ENCODE measurements around the gene OLIG2. TPM values are rescaled to one million over a fixed set of nuclear protein-coding genes. Genes with fewer than 3 reads are reported as not detected.

The OLIG2 gene
- total and polyA plus RNA-seq, 5 donors, result not detected

DNA sequence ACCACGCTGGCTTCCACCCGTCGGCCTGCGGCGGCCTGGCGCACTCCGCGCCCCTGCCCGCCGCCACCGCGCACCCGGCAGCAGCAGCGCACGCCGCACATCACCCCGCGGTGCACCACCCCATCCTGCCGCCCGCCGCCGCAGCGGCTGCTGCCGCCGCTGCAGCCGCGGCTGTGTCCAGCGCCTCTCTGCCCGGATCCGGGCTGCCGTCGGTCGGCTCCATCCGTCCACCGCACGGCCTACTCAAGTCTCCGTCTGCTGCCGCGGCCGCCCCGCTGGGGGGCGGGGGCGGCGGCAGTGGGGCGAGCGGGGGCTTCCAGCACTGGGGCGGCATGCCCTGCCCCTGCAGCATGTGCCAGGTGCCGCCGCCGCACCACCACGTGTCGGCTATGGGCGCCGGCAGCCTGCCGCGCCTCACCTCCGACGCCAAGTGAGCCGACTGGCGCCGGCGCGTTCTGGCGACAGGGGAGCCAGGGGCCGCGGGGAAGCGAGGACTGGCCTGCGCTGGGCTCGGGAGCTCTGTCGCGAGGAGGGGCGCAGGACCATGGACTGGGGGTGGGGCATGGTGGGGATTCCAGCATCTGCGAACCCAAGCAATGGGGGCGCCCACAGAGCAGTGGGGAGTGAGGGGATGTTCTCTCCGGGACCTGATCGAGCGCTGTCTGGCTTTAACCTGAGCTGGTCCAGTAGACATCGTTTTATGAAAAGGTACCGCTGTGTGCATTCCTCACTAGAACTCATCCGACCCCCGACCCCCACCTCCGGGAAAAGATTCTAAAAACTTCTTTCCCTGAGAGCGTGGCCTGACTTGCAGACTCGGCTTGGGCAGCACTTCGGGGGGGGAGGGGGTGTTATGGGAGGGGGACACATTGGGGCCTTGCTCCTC lies 1.9 kb downstream of the OLIG2 start:
- intact Hi-C loops (cut with DNase I), result no loop called here
- no peaks in the 10 kb centered on the region for H3K4me1 ChIP-seq (ENCODE audit: control insufficient read depth, insufficient read depth, low read length)
- no peaks in the 10 kb centered on the region for H3K9me3 ChIP-seq (ENCODE audit: control insufficient read depth, low read length)
- DNase-seq (no peak), ATAC-seq (no peak)
- no peak overlapping the region for H3K4me3 ChIP-seq (ENCODE audit: low read length)
- WGBS, result 2% methylated on average over 85 of the region's 85 CpGs
- H3K27ac ChIP-seq (ENCODE audit: low read length), result no peak overlapping the region
- H3K27me3 ChIP-seq (ENCODE audit: control insufficient read depth, insufficient read depth), result peaks cover 4% of the 10 kb centered on the region

DNA sequence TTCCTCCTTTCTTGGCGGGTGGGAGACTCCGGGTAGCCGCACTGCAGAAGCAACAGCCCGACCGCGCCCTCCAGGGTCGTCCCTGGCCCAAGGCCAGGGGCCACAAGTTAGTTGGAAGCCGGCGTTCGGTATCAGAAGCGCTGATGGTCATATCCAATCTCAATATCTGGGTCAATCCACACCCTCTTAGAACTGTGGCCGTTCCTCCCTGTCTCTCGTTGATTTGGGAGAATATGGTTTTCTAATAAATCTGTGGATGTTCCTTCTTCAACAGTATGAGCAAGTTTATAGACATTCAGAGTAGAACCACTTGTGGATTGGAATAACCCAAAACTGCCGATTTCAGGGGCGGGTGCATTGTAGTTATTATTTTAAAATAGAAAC lies 2.5 kb downstream of the OLIG2 start:
- H3K9me3 ChIP-seq (ENCODE audit: control insufficient read depth, low read length), result no peaks in the 10 kb centered on the region
- WGBS, result 2% methylated on average over 15 of the region's 15 CpGs
- H3K27ac ChIP-seq (ENCODE audit: low read length), result no peak overlapping the region
- no peak overlapping the region for H3K4me3 ChIP-seq (ENCODE audit: low read length)
- ATAC-seq (no peak), DNase-seq (no peak)
- no peaks in the 10 kb centered on the region for H3K4me1 ChIP-seq (ENCODE audit: control insufficient read depth, insufficient read depth, low read length)
- intact Hi-C loops (cut with DNase I), result no loop called here
- peaks cover 4% of the 10 kb centered on the region for H3K27me3 ChIP-seq (ENCODE audit: control insufficient read depth, insufficient read depth)

DNA sequence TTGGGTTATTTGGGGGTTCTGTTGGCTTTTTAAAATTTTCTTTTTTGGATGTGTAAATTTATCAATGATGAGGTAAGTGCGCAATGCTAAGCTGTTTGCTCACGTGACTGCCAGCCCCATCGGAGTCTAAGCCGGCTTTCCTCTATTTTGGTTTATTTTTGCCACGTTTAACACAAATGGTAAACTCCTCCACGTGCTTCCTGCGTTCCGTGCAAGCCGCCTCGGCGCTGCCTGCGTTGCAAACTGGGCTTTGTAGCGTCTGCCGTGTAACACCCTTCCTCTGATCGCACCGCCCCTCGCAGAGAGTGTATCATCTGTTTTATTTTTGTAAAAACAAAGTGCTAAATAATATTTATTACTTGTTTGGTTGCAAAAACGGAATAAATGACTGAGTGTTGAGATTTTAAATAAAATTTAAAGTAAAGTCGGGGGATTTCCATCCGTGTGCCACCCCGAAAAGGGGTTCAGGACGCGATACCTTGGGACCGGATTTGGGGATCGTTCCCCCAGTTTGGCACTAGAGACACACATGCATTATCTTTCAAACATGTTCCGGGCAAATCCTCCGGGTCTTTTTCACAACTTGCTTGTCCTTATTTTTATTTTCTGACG lies 3.1 kb downstream of the OLIG2 start:
- H3K4me1 ChIP-seq (ENCODE audit: control insufficient read depth, insufficient read depth, low read length), result no peaks in the 10 kb centered on the region
- H3K27ac ChIP-seq (ENCODE audit: low read length), result no peak overlapping the region
- no peak for DNase-seq
- no peak overlapping the region for H3K4me3 ChIP-seq (ENCODE audit: low read length)
- intact Hi-C loops (cut with DNase I), result no loop called here
- H3K9me3 ChIP-seq (ENCODE audit: control insufficient read depth, low read length), result no peaks in the 10 kb centered on the region
- 3% methylated on average over 28 of the region's 28 CpGs for WGBS
- ATAC-seq, result no peak
- H3K27me3 ChIP-seq (ENCODE audit: control insufficient read depth, insufficient read depth), result peaks cover 4% of the 10 kb centered on the region

DNA sequence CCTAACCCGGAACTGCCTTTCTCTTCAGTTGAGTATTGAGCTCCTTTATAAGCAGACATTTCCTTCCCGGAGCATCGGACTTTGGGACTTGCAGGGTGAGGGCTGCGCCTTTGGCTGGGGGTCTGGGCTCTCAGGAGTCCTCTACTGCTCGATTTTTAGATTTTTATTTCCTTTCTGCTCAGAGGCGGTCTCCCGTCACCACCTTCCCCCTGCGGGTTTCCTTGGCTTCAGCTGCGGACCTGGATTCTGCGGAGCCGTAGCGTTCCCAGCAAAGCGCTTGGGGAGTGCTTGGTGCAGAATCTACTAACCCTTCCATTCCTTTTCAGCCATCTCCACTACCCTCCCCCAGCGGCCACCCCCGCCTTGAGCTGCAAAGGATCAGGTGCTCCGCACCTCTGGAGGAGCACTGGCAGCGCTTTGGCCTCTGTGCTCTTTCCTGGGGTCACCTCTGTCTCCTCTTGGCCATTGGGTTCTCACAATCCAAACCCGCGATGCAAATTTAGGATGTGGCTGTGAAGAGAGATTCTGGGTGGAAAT lies 3.7 kb downstream of the OLIG2 start:
- Histone ChIP-seq H3K9me3 (ENCODE audit: control insufficient read depth, low read length) (no peaks in the 10 kb centered on the region), H3K4me1 (ENCODE audit: control insufficient read depth, insufficient read depth, low read length) (no peaks in the 10 kb centered on the region)
- intact Hi-C loops (cut with DNase I), result no loop called here

DNA sequence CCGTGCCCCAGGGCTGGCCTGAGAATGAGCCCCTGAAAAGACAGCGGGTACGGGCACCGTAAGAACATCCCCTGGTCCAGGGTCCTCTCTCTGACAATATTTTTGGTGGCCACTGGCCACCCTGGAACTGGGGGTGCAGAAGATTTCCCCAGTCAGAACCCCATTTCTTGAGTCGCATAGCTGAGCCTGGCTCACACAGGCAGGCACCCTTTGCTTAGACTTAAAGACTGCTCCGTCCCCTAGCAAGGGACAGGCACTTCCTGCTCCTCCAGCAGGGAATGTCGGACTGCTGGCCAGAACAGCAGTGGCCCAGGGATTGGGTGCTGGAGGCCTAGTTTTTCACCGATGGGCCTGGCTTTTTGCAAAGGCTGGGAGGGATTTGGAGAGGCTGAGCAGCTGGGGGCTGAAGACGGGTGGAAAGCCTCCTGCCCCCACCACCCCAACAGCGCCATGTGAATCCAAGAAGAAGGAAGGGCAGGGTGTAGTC lies 4.3 kb downstream of the OLIG2 start:
- H3K4me1 ChIP-seq (ENCODE audit: control insufficient read depth, insufficient read depth, low read length), result no peaks in the 10 kb centered on the region
- no peak overlapping the region for H3K27ac ChIP-seq (ENCODE audit: low read length)
- intact Hi-C loops (cut with DNase I), result no loop called here
- WGBS, result 28% methylated on average over 10 of the region's 10 CpGs
- ATAC-seq (no peak), DNase-seq (no peak)
- peaks cover 4% of the 10 kb centered on the region for H3K27me3 ChIP-seq (ENCODE audit: control insufficient read depth, insufficient read depth)
- no peaks in the 10 kb centered on the region for H3K9me3 ChIP-seq (ENCODE audit: control insufficient read depth, low read length)
- H3K4me3 ChIP-seq (ENCODE audit: low read length), result no peak overlapping the region

More for the DNA sequence above, 3.7 kb downstream of the OLIG2 start:
- H3K27ac ChIP-seq (ENCODE audit: low read length), result no peak overlapping the region
- ATAC-seq (no peak), DNase-seq (no peak)
- no peak overlapping the region for H3K4me3 ChIP-seq (ENCODE audit: low read length)
- peaks cover 4% of the 10 kb centered on the region for H3K27me3 ChIP-seq (ENCODE audit: control insufficient read depth, insufficient read depth)
- 13% methylated on average over 19 of the region's 19 CpGs for WGBS

DNA sequence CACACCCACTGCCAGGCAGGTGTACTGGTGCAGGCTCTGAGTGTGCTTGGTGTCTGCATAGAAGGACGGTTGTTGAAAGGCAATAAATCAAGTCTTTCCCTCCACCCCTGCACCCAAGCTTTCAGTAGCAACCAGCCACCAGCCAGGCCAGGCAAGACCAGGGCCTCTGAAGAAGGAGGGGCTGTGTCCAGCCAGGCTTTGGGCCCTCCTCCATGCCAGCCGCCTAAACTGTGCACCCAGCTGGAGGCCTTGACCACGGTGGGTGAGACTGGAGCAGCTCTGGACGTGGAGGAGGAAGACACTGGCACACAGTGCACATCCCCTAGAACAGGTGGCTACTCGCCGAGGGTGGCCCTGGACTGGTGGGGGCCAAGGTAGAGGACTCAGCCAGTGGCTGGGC lies 4.9 kb downstream of the OLIG2 start:
- DNase-seq (no peak), ATAC-seq (no peak)
- intact Hi-C loops (cut with DNase I), result no loop called here
- 35% methylated on average over 6 of the region's 6 CpGs for WGBS
- Histone ChIP-seq H3K4me1 (ENCODE audit: control insufficient read depth, insufficient read depth, low read length) (no peaks in the 10 kb centered on the region), H3K9me3 (ENCODE audit: control insufficient read depth, low read length) (no peaks in the 10 kb centered on the region), H3K27ac (ENCODE audit: low read length) (no peak overlapping the region), H3K4me3 (ENCODE audit: low read length) (no peak overlapping the region), H3K27me3 (ENCODE audit: control insufficient read depth, insufficient read depth) (peaks cover 4% of the 10 kb centered on the region)

DNA sequence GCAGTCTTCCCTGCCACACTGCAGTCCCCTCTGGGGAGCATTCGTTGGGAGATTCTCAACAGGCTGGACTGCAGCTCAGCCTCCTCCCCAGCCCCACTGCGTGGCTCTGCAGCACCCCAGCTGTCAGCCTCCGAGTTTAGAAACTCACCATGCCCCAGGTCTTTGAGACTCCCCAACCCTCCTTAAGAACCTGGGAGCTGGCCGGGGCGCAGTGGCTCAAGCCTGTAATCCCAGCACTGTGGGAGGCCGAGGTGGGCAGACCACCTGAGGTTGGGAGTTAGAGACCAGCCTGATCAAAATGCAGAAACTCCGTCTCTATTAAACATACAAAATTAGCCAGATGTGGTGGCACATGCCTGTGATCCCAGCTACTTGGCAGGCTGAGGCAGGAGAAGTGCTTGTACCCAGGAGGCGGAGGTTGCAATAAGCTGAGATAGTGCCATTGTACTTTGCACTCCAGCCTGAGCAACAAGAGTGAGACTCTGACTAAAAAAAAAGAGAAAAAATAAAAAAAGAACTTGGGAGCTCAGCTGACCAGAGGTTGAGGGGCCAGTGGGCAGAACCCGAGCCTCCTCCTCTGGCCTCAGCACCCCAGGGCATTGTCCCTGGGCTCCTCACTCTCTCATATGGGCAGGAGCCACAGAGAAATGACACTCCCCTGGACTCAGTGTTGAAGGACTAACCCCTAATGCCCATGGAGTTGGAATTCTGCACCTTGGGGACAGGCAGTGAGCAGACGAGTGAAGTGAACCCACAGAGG lies 5.6 kb downstream of the OLIG2 start:
- H3K4me3 ChIP-seq (ENCODE audit: low read length), result no peak overlapping the region
- intact Hi-C loops (cut with DNase I), result no loop called here
- H3K4me1 ChIP-seq (ENCODE audit: control insufficient read depth, insufficient read depth, low read length), result no peaks in the 10 kb centered on the region
- peaks cover 1% of the 10 kb centered on the region for H3K27me3 ChIP-seq (ENCODE audit: control insufficient read depth, insufficient read depth)
- no peaks in the 10 kb centered on the region for H3K9me3 ChIP-seq (ENCODE audit: control insufficient read depth, low read length)
- H3K27ac ChIP-seq (ENCODE audit: low read length), result no peak overlapping the region
- no peak for DNase-seq
- 30% methylated on average over 10 of the region's 10 CpGs for WGBS
- no peak for ATAC-seq

DNA sequence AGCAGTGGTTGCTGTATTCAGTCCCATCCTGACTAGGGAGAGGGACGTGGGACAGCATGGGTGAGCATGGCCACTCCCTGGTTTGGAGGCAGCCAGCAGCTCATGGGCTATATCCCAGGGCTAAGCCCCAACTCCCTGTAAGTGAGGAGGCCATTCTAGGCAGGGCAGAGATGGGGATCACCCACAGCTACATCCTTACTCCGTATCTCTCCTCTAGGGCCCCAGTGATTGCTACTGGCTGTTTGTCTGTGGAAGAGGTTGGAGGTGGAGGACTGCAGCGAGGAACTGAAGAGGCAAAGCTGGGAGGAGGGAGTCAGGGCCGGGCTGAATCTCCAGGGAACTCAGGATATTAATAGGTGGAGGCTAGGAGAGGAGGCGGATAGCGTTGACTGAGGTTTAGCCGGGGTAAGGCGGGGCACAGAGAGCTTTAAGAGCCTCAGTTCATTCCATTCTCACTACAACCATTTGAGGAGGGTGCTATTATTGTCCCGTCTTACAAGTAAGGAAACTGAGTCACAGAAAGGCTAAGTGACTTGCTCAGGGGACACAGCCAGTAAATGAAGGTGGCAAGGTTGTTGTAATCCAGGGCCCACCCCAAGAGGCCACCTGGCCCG lies 6.8 kb downstream of the OLIG2 start:
- DNase-seq, result no peak
- Histone ChIP-seq H3K4me3 (ENCODE audit: low read length) (no peak overlapping the region), H3K27ac (ENCODE audit: low read length) (no peak overlapping the region), H3K9me3 (ENCODE audit: control insufficient read depth, low read length) (no peaks in the 10 kb centered on the region), H3K4me1 (ENCODE audit: control insufficient read depth, insufficient read depth, low read length) (no peaks in the 10 kb centered on the region), H3K27me3 (ENCODE audit: control insufficient read depth, insufficient read depth) (no peaks in the 10 kb centered on the region)
- WGBS, result 20% methylated on average over 10 of the region's 10 CpGs
- ATAC-seq, result no peak
- intact Hi-C loops (cut with DNase I), result no loop called here

DNA sequence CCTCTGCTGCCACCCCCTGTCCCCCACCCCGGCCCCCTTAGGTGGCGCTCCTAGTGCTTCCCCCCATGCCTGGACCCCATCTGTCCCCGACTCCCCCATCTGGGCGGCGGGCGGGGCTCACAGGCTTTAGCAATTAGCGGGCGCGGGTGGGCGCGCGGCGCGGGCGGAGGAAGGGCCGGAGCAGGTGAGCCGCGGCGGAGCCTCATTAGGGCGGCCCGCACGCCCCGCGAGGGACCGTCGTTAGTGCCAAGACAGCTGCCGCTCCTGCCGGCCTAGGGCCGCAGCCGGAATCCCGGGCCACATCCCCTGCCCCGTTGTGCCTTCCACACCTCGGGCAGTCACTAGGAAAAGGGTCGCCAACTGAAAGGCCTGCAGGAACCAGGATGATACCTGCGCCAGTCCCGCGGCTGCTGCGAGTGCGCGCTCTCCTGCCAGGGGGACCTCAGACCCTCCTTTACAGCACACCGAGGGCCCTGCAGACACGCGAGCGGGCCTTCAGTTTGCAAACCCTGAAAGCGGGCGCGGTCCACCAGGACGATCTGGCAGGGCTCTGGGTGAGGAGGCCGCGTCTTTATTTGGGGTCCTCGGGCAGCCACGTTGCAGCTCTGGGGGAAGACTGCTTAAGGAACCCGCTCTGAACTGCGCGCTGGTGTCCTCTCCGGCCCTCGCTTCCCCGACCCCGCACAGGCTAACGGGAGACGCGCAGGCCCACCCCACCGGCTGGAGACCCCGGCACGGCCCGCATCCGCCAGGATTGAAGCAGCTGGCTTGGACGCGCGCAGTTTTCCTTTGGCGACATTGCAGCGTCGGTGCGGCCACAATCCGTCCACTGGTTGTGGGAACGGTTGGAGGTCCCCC lies 7.6 kb downstream of the OLIG2 start:
- intact Hi-C loops (cut with DNase I), result no loop called here
- Histone ChIP-seq H3K27me3 (ENCODE audit: control insufficient read depth, insufficient read depth) (no peaks in the 10 kb centered on the region), H3K27ac (ENCODE audit: low read length) (no peak overlapping the region), H3K9me3 (ENCODE audit: control insufficient read depth, low read length) (no peaks in the 10 kb centered on the region), H3K4me1 (ENCODE audit: control insufficient read depth, insufficient read depth, low read length) (no peaks in the 10 kb centered on the region), H3K4me3 (ENCODE audit: low read length) (no peak overlapping the region)
- ATAC-seq, result no peak
- 12% methylated on average over 76 of the region's 76 CpGs for WGBS
- no peak for DNase-seq

DNA sequence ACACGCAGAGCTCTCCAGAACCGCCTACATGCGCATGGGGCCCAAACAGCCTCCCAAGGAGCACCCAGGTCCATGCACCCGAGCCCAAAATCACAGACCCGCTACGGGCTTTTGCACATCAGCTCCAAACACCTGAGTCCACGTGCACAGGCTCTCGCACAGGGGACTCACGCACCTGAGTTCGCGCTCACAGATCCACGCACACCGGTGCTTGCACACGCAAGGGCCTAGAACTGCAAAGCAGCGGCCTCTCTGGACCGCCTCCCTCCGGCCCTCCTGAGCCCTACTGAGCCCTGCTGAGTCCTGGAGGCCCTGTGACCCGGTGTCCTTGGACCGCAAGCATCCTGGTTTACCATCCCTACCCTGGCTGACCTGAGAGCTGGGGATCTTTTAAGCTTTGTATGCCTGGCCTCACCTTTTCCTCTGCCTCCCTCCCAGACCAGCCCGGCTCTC lies 8.3 kb downstream of the OLIG2 start:
- intact Hi-C loops (cut with DNase I), result no loop called here
- ATAC-seq (no peak), DNase-seq (no peak)
- Histone ChIP-seq H3K27me3 (ENCODE audit: control insufficient read depth, insufficient read depth) (no peaks in the 10 kb centered on the region), H3K4me3 (ENCODE audit: low read length) (no peak overlapping the region), H3K27ac (ENCODE audit: low read length) (no peak overlapping the region), H3K4me1 (ENCODE audit: control insufficient read depth, insufficient read depth, low read length) (no peaks in the 10 kb centered on the region), H3K9me3 (ENCODE audit: control insufficient read depth, low read length) (no peaks in the 10 kb centered on the region)
- WGBS, result 36% methylated on average over 20 of the region's 20 CpGs

All from right cardiac atrium (tissue), 5 donors.